ENCODE measurements around the gene PIAS4.

PIAS4 gene

GRCh38 chr19:4012975-4013634 lies 5.6 kb downstream of the PIAS4 start:
- DNase-seq (ENCODE audit: low spot score) (no peak), ATAC-seq (ENCODE audit: low read depth) (no peak)
- H3K27me3 ChIP-seq (ENCODE audit: insufficient read depth, poor library complexity, severe bottlenecking), result no peaks in the 10 kb centered on the region
- H3K27ac ChIP-seq (ENCODE audit: poor library complexity, severe bottlenecking), result no peak overlapping the region
- peaks cover 21% of the 10 kb centered on the region for H3K36me3 ChIP-seq (ENCODE audit: low read depth)
- no peak overlapping the region for H3K4me3 ChIP-seq (ENCODE audit: severe bottlenecking)
- TF ChIP-seq, protein P1, sequence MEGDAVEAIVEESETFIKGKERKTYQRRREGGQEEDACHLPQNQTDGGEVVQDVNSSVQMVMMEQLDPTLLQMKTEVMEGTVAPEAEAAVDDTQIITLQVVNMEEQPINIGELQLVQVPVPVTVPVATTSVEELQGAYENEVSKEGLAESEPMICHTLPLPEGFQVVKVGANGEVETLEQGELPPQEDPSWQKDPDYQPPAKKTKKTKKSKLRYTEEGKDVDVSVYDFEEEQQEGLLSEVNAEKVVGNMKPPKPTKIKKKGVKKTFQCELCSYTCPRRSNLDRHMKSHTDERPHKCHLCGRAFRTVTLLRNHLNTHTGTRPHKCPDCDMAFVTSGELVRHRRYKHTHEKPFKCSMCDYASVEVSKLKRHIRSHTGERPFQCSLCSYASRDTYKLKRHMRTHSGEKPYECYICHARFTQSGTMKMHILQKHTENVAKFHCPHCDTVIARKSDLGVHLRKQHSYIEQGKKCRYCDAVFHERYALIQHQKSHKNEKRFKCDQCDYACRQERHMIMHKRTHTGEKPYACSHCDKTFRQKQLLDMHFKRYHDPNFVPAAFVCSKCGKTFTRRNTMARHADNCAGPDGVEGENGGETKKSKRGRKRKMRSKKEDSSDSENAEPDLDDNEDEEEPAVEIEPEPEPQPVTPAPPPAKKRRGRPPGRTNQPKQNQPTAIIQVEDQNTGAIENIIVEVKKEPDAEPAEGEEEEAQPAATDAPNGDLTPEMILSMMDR (IDR thresholded peaks at IDR 0.05; ENCODE audit: poor library complexity, severe bottlenecking), result no peak
- peaks cover 4% of the 10 kb centered on the region for H3K4me1 ChIP-seq (ENCODE audit: insufficient read depth, poor library complexity, severe bottlenecking)
- H3K9me3 ChIP-seq (ENCODE audit: severe bottlenecking), result no peaks in the 10 kb centered on the region

DNA sequence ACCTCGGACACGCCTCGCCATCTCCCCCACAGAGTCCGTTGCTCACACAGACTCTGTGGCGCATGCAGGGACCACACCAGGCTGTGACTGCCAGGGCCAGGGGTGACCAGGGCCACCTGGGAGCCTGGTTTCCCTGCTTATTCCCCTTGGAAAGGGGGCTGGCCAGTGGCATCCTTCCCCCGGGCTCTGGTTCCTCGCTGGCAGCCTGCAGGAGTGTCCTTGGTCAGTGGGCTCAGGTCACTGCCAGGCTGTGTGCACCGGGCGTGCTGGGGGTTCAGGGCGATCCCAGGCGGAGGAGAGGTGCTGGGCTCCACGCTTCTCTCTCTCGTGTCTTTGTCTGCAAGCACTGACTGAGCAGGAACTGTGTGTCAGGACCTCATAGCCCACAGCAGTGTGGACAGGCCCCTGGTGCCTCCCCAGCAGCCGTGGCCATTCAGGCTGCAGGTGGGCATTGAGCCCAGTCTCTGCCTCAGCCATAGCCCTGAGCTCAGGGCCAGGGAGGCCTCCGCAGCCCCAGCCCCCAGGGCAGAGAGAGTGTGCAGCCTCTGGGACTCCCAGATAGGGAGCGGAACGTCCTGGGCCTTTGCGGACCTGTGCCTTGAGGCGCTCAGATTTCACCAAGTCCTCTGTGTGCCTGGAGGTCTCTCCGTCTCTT lies 6.5 kb downstream of the PIAS4 start:
- ATAC-seq (ENCODE audit: low read depth) (no peak), DNase-seq (ENCODE audit: low spot score) (no peak)
- Histone ChIP-seq H3K27ac (ENCODE audit: poor library complexity, severe bottlenecking) (no peak overlapping the region), H3K4me3 (ENCODE audit: severe bottlenecking) (no peak overlapping the region), H3K27me3 (ENCODE audit: insufficient read depth, poor library complexity, severe bottlenecking) (no peaks in the 10 kb centered on the region), H3K4me1 (ENCODE audit: insufficient read depth, poor library complexity, severe bottlenecking) (peaks cover under 1% of the 10 kb centered on the region), H3K9me3 (ENCODE audit: severe bottlenecking) (no peaks in the 10 kb centered on the region), H3K36me3 (ENCODE audit: low read depth) (peaks cover 21% of the 10 kb centered on the region)
- TF ChIP-seq, protein P1 (IDR thresholded peaks at IDR 0.05; ENCODE audit: poor library complexity, severe bottlenecking), result no peak

DNA sequence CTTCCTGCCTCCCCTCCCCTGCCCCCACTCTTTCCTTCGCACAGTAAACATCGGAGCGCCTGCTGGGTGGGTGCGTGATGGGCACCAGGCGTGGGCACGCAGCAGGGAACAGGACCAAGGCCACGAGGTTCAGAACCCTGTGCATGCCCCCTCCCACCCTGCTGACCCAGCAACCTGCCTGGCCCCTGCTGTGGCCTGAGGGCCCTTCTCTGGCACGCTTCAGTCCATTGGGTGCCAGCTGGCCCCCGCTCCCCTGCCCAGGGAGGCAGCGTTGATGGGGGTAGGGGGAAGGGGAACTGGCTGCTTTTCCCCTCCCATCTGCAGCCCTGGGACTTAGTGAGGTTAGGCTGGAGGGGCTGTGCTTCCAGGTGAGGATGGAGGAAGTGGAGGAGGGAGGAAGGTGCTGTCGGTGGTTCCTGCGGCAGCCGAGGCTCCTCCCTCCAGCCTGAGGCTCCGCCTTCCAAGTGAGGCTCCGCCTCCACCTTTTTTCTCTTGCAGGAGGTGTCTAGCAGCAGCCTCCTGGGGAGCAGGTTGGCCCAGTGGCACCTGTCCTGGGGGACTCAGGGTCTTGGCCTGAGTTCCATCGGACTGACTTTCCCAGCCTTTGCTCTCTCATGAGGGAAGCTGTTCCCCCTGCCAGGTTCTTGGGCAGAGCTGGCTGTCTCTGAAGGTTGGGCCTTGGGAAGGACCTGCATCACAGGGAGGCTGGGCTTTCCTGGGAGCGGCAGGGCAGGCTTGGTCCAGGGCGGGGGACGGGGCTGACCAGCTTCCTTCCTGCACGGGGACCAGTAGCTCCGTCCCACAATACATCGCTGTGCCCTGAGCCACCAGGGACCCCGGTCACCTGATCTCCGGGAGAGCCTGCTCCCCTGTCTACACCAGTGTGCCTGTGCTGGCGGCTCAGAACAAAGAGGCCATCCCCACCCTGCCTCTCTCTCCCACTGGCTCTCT lies 7.3 kb downstream of the PIAS4 start:
- ATAC-seq (ENCODE audit: low read depth) (peak; percentile 46; the same call in 1 of the 3 replicates), DNase-seq (ENCODE audit: low spot score) (no peak)
- TF ChIP-seq, protein P1 (IDR thresholded peaks at IDR 0.05; ENCODE audit: poor library complexity, severe bottlenecking), result no peak
- Histone ChIP-seq H3K9me3 (ENCODE audit: severe bottlenecking) (no peaks in the 10 kb centered on the region), H3K4me1 (ENCODE audit: insufficient read depth, poor library complexity, severe bottlenecking) (no peaks in the 10 kb centered on the region), H3K4me3 (ENCODE audit: severe bottlenecking) (no peak overlapping the region), H3K27me3 (ENCODE audit: insufficient read depth, poor library complexity, severe bottlenecking) (no peaks in the 10 kb centered on the region), H3K36me3 (ENCODE audit: low read depth) (peaks cover 21% of the 10 kb centered on the region), H3K27ac (ENCODE audit: poor library complexity, severe bottlenecking) (no peak overlapping the region)

- Histone ChIP-seq H3K27me3 (ENCODE audit: insufficient read depth, poor library complexity, severe bottlenecking) (no peaks in the 10 kb centered on the region), H3K9me3 (ENCODE audit: severe bottlenecking) (no peaks in the 10 kb centered on the region), H3K36me3 (ENCODE audit: low read depth) (peaks cover 21% of the 10 kb centered on the region), H3K4me3 (ENCODE audit: severe bottlenecking) (no peak overlapping the region), H3K4me1 (ENCODE audit: insufficient read depth, poor library complexity, severe bottlenecking) (no peaks in the 10 kb centered on the region), H3K27ac (ENCODE audit: poor library complexity, severe bottlenecking) (no peak overlapping the region)
- TF ChIP-seq, protein P1 (IDR thresholded peaks at IDR 0.05; ENCODE audit: poor library complexity, severe bottlenecking), result no peak
- DNase-seq (ENCODE audit: low spot score), result no peak
- ATAC-seq (ENCODE audit: low read depth), result no peak
Observed at GRCh38 chr19:4015705-4016402, 8.3 kb downstream of the PIAS4 start.

All from RWPE2 (cell line).